Muscle layer of colon (tissue), 2 donors: ENCODE measurements around the gene ANKS1A.

Experiments used
- H3K27ac ChIP-seq: one replicate; pipeline ENCODE4 v1.7.0; 2013; ENCODE audit warnings: low read depth, mild to moderate bottlenecking, low read length, moderate library complexity
- H3K27me3 ChIP-seq, 2 donors: one replicate each; pipeline ENCODE4 v1.7.0; 2013; ENCODE audit warnings: low read length in 2 of 2, mild to moderate bottlenecking in 2 of 2; ENCODE audit not compliant: insufficient read depth in 2 of 2, control insufficient read depth in 1 of 2
- H3K36me3 ChIP-seq: one replicate; pipeline ENCODE4 v1.7.0; 2013; ENCODE audit warnings: mild to moderate bottlenecking, low read length; ENCODE audit not compliant: insufficient read depth
- H3K4me1 ChIP-seq: one replicate; pipeline ENCODE4 v1.7.0; 2013; ENCODE audit warnings: mild to moderate bottlenecking, low read length; ENCODE audit not compliant: insufficient read depth
- H3K4me3 ChIP-seq, 2 donors: one replicate each; pipeline ENCODE4 v1.7.0; 2013; ENCODE audit warnings: low read length in 2 of 2, low read depth in 1 of 2, mild to moderate bottlenecking in 1 of 2, moderate library complexity in 1 of 2
- H3K9ac ChIP-seq: one replicate; pipeline ENCODE4 v1.7.0; 2013; ENCODE audit warnings: low read length
- H3K9me3 ChIP-seq: one replicate; pipeline ENCODE4 v1.7.0; 2013; ENCODE audit warnings: mild to moderate bottlenecking, low read length
- donor health status: abdominal sarcoma.
- donor health status: Adenocarcinoma of cecum.

The ANKS1A gene

GRCh38 chr6:35016502-35017321, 127.7 kb downstream of the ANKS1A start:
- Histone ChIP-seq H3K4me1 (peaks cover 52% of the 10 kb centered on the region), H3K9ac (peak overlapping the region; percentile 92)

GRCh38 chr6:35017411-35018181, 128.5 kb downstream of the ANKS1A start:
- Histone ChIP-seq H3K9ac (peak overlapping the region; percentile 92), H3K27ac (peak overlapping the region; percentile 100), H3K36me3 (peaks cover 4% of the 10 kb centered on the region), H3K9me3 (no peaks in the 10 kb centered on the region), H3K4me3 (peak overlapping the region; percentile 66 to 79), H3K27me3 (no peaks in the 10 kb centered on the region), H3K4me1 (peaks cover 61% of the 10 kb centered on the region)

More at GRCh38 chr6:35016502-35017321, 127.7 kb downstream of the ANKS1A start:
- no peaks in the 10 kb centered on the region for H3K36me3 ChIP-seq
- H3K27ac ChIP-seq = peak overlapping the region; percentile 100
- no peaks in the 10 kb centered on the region for H3K9me3 ChIP-seq
- no peaks in the 10 kb centered on the region for H3K27me3 ChIP-seq
- peak overlapping the region; percentile 66 to 79 for H3K4me3 ChIP-seq

- no peaks in the 10 kb centered on the region for H3K27me3 ChIP-seq
- H3K4me1 ChIP-seq = peaks cover 67% of the 10 kb centered on the region
- peak overlapping the region; percentile 100 for H3K27ac ChIP-seq
- no peaks in the 10 kb centered on the region for H3K9me3 ChIP-seq
- peak overlapping the region; percentile 66 to 79 for H3K4me3 ChIP-seq
- H3K36me3 ChIP-seq = peaks cover 4% of the 10 kb centered on the region
- H3K9ac ChIP-seq = peak overlapping the region; percentile 92
Measured at GRCh38 chr6:35018182-35018519, 129.1 kb downstream of the ANKS1A start.

- Histone ChIP-seq H3K9ac (peak overlapping the region; percentile 92), H3K27me3 (no peaks in the 10 kb centered on the region), H3K4me1 (peaks cover 72% of the 10 kb centered on the region), H3K4me3 (peak overlapping the region; percentile 43 to 79), H3K36me3 (peaks cover 4% of the 10 kb centered on the region), H3K9me3 (no peaks in the 10 kb centered on the region), H3K27ac (peak overlapping the region; percentile 100)
Measured at GRCh38 chr6:35018746-35019145, 129.7 kb downstream of the ANKS1A start.

- Histone ChIP-seq H3K36me3 (peaks cover 4% of the 10 kb centered on the region), H3K4me1 (peaks cover 75% of the 10 kb centered on the region), H3K4me3 (peak overlapping the region; percentile 43 to 79), H3K27me3 (no peaks in the 10 kb centered on the region), H3K9me3 (no peaks in the 10 kb centered on the region), H3K9ac (peak overlapping the region; percentile 92), H3K27ac (peak overlapping the region; percentile 100)
Measured at GRCh38 chr6:35019171-35019570, 130.1 kb downstream of the ANKS1A start.

GRCh38 chr6:35019831-35020230, 130.8 kb downstream of the ANKS1A start:
- H3K36me3 ChIP-seq = peaks cover 4% of the 10 kb centered on the region
- H3K9me3 ChIP-seq = no peaks in the 10 kb centered on the region
- peak overlapping the region; percentile 14 to 79 for H3K4me3 ChIP-seq
- peak overlapping the region; percentile 100 for H3K27ac ChIP-seq
- H3K4me1 ChIP-seq = peaks cover 79% of the 10 kb centered on the region
- H3K9ac ChIP-seq = peak overlapping the region; percentile 28
- H3K27me3 ChIP-seq = no peaks in the 10 kb centered on the region

GRCh38 chr6:35021004-35021403, 131.9 kb downstream of the ANKS1A start:
- Histone ChIP-seq H3K9ac (peak overlapping the region; percentile 77), H3K4me1 (peaks cover 78% of the 10 kb centered on the region), H3K27me3 (no peaks in the 10 kb centered on the region), H3K9me3 (no peaks in the 10 kb centered on the region), H3K4me3 (peak overlapping the region; percentile 29 to 47), H3K36me3 (peaks cover 4% of the 10 kb centered on the region), H3K27ac (peak overlapping the region; percentile 100)

- peaks cover 4% of the 10 kb centered on the region for H3K36me3 ChIP-seq
- H3K9ac ChIP-seq = peak overlapping the region; percentile 29
- no peaks in the 10 kb centered on the region for H3K9me3 ChIP-seq
- H3K4me1 ChIP-seq = peaks cover 91% of the 10 kb centered on the region
- peak overlapping the region in 1 of 2 donors; percentile 19 for H3K4me3 ChIP-seq
- H3K27ac ChIP-seq = peak overlapping the region; percentile 83
- H3K27me3 ChIP-seq = no peaks in the 10 kb centered on the region
Measured at GRCh38 chr6:35023091-35024000, 134.3 kb downstream of the ANKS1A start.

- H3K27ac ChIP-seq = peak overlapping the region; percentile 83
- peak overlapping the region; percentile 45 for H3K9ac ChIP-seq
- no peaks in the 10 kb centered on the region for H3K27me3 ChIP-seq
- H3K36me3 ChIP-seq = peaks cover 4% of the 10 kb centered on the region
- H3K9me3 ChIP-seq = no peaks in the 10 kb centered on the region
- H3K4me1 ChIP-seq = peaks cover 85% of the 10 kb centered on the region
- H3K4me3 ChIP-seq = peak overlapping the region in 1 of 2 donors; percentile 1
Measured at GRCh38 chr6:35024551-35025054, 135.5 kb downstream of the ANKS1A start.

GRCh38 chr6:35025232-35026188, 136.5 kb downstream of the ANKS1A start:
- Histone ChIP-seq H3K36me3 (peaks cover 5% of the 10 kb centered on the region), H3K4me1 (peaks cover 79% of the 10 kb centered on the region), H3K27ac (peak overlapping the region; percentile 83), H3K4me3 (no peak overlapping the region), H3K9me3 (no peaks in the 10 kb centered on the region), H3K27me3 (no peaks in the 10 kb centered on the region), H3K9ac (peak overlapping the region; percentile 23)
